ENCODE measurements around the gene FBXO3. TPM values are rescaled to one million over a fixed set of nuclear protein-coding genes. Genes with fewer than 3 reads are reported as not detected.

FBXO3 gene
- total RNA-seq, 4 donors from 2014 or later: 27.8 to 36.3 (median 28.7) TPM

DNA sequence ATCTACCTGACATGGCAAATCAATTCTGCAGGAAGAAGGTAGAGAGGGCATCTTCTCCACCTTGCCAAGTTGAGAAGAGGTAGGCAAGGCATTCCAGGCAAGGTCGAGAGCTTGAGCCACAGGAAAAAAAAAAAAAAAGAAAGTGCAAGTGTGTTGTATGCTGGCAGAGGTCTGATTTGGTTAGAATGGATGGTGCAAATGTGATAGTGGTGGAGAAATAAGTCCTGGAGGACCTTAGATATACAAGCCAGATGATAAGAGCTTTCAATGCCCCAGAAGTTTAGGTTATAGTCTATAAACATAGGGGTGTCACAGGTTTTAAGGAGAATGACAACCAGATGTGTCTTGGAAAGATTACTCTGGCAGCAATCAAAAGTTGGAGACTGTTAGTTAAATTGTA lies 1.4 kb downstream of the FBXO3 start:
- DNase-seq (ENCODE audit: low spot score in 2 of 2): no peak
- Histone ChIP-seq H3K4me3 (peak overlapping the region in 1 of 4 donors; percentile 94), H3K27me3 (no peaks in the 10 kb centered on the region), H3K9me3 (no peaks in the 10 kb centered on the region), H3K36me3 (peaks cover 0 to 23% (median 0%) of the 10 kb centered on the region in 3 donors), H3K4me1 (peaks cover 0 to 43% (median 28%) of the 10 kb centered on the region in 4 donors), H3K27ac (peak overlapping the region in 1 of 4 donors; percentile 95)
- TF ChIP-seq EP300 (IDR thresholded peaks at IDR 0.05): no peak
- TF ChIP-seq, protein P1, sequence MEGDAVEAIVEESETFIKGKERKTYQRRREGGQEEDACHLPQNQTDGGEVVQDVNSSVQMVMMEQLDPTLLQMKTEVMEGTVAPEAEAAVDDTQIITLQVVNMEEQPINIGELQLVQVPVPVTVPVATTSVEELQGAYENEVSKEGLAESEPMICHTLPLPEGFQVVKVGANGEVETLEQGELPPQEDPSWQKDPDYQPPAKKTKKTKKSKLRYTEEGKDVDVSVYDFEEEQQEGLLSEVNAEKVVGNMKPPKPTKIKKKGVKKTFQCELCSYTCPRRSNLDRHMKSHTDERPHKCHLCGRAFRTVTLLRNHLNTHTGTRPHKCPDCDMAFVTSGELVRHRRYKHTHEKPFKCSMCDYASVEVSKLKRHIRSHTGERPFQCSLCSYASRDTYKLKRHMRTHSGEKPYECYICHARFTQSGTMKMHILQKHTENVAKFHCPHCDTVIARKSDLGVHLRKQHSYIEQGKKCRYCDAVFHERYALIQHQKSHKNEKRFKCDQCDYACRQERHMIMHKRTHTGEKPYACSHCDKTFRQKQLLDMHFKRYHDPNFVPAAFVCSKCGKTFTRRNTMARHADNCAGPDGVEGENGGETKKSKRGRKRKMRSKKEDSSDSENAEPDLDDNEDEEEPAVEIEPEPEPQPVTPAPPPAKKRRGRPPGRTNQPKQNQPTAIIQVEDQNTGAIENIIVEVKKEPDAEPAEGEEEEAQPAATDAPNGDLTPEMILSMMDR (IDR thresholded peaks at IDR 0.05): no peak
- no peak for TF ChIP-seq POLR2A (IDR thresholded peaks at IDR 0.05)
- 49 to 52% methylated on average over 1 of the region's 1 CpG for WGBS, 2 donors

DNA sequence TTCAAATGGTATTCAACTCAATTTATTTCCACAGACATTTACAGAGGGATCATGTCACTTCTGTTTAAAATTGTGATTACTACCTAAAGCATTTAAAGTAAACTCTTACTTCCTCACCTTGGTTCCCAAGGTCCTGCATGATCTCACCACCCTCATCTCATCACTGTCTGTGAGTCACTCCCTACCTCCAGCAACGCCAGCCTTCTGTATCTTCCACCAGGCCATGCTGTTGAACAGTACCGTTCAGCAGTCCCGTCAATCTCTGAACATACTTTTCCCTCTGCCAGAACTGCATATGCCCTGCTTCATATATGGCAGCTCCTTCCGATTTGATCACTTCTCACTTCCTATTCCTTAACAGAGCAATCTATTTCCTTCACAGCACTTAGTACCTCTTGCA lies 2.0 kb downstream of the FBXO3 start:
- H3K9me3 ChIP-seq: no peaks in the 10 kb centered on the region
- no peak for TF ChIP-seq EP300 (IDR thresholded peaks at IDR 0.05)
- TF ChIP-seq, protein P1 (IDR thresholded peaks at IDR 0.05): no peak
- H3K4me1 ChIP-seq: peaks cover 0 to 43% (median 28%) of the 10 kb centered on the region in 4 donors
- no peak overlapping the region for H3K27ac ChIP-seq
- H3K36me3 ChIP-seq: peaks cover 0 to 29% (median 0%) of the 10 kb centered on the region in 3 donors
- DNase-seq (ENCODE audit: low spot score in 2 of 2): no peak
- 78 to 79% methylated on average over 4 of the region's 4 CpGs for WGBS, 2 donors
- no peaks in the 10 kb centered on the region for H3K27me3 ChIP-seq
- H3K4me3 ChIP-seq: no peak overlapping the region

DNA sequence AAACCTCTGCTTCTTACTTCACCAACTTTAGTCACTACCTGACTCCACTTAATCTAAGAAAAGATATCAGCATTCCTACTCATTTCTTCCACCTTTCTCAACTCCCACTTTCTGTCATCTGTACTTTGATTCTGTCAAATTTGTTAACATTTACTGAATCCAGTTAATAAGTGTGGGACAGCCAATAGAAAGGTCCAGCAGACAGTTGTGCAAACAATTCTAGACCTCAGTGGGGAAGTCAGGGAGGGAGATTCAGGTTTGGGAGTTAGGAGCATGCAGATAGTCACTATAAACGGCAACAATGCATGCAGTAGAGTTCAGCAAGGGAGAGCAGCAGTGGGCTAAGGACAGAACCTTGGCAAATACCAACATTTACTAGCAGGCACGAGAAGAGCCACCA lies 4.1 kb downstream of the FBXO3 start:
- DNase-seq (ENCODE audit: low spot score in 2 of 2): no peak
- peaks cover 0 to 30% (median 18%) of the 10 kb centered on the region in 4 donors for H3K4me1 ChIP-seq
- WGBS, 2 donors: 65 to 71% methylated on average over 2 of the region's 2 CpGs
- no peak overlapping the region for H3K27ac ChIP-seq
- no peak overlapping the region for H3K4me3 ChIP-seq
- H3K36me3 ChIP-seq: peaks cover 0 to 50% (median 4%) of the 10 kb centered on the region in 3 donors
- TF ChIP-seq, protein P1 (IDR thresholded peaks at IDR 0.05): no peak
- TF ChIP-seq POLR2A (IDR thresholded peaks at IDR 0.05): no peak
- TF ChIP-seq EP300 (IDR thresholded peaks at IDR 0.05): no peak
- no peaks in the 10 kb centered on the region for H3K27me3 ChIP-seq
- no peaks in the 10 kb centered on the region for H3K9me3 ChIP-seq

DNA sequence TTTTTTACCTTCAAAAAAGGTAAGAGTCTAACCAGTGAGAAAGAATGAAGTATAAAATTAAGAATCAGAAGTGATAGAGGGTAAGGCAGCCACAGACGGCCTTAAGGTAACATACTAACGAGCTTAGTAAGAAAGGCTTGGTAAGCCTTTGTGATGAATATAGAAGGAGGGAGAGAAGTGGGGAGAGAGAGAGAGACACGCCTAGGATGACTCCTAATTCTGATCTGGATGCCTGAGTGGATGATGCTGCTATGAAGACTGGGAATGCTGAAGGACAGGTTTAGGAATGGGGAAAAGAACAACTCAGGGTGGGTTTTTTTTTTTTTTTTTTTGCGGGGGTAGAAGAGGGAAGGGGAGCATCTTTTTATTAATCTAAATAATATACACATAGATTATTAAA lies 4.8 kb downstream of the FBXO3 start:
- Histone ChIP-seq H3K4me1 (peaks cover 0 to 25% (median 13%) of the 10 kb centered on the region in 4 donors), H3K27me3 (no peaks in the 10 kb centered on the region), H3K27ac (no peak overlapping the region), H3K4me3 (no peak overlapping the region), H3K36me3 (peaks cover 0 to 57% (median 4%) of the 10 kb centered on the region in 3 donors), H3K9me3 (no peaks in the 10 kb centered on the region)
- DNase-seq (ENCODE audit: low spot score in 2 of 2): no peak
- WGBS, 2 donors: 82 to 83% methylated on average over 4 of the region's 4 CpGs
- TF ChIP-seq EP300 (IDR thresholded peaks at IDR 0.05) (no peak), POLR2A (IDR thresholded peaks at IDR 0.05) (no peak)
- TF ChIP-seq, protein P1 (IDR thresholded peaks at IDR 0.05): no peak

DNA sequence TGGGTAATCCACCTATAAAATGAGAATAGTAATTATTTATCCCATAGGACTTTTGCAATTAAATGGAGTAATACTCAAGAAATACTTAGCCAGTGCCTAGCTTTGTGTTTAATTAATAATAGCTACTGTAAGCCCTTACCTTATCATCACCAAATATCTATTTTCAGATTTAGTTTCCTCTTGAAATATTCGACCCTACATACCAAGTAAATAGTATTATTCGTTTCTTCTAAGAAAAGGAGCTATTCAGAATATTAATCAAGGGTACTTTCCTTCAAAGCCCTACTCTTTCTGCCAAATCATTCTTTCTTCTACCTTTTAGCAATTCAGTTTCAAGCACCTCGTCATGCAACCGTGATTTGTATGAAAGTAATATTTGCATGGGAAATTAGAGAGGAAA lies 6.7 kb downstream of the FBXO3 start:
- TF ChIP-seq EP300 (IDR thresholded peaks at IDR 0.05) (no peak), POLR2A (IDR thresholded peaks at IDR 0.05) (no peak)
- TF ChIP-seq, protein P1 (IDR thresholded peaks at IDR 0.05): no peak
- peaks cover 0 to 76% (median 4%) of the 10 kb centered on the region in 3 donors for H3K36me3 ChIP-seq
- H3K4me3 ChIP-seq: no peak overlapping the region
- no peak overlapping the region for H3K27ac ChIP-seq
- no peaks in the 10 kb centered on the region for H3K27me3 ChIP-seq
- 89 to 92% methylated on average over 4 of the region's 4 CpGs for WGBS, 2 donors
- H3K4me1 ChIP-seq: peaks cover 0 to 15% (median 7%) of the 10 kb centered on the region in 4 donors
- H3K9me3 ChIP-seq: peaks cover 0 to 14% (median 0%) of the 10 kb centered on the region in 4 donors
- no peak for DNase-seq (ENCODE audit: low spot score in 2 of 2)

Measured in tibial nerve (tissue), 4 donors.